ENCODE data around the gene EID1. TPM values are rescaled to one million over a fixed set of nuclear protein-coding genes. Genes with fewer than 3 reads are reported as not detected.
A peak's percentile ranks its signal among the peaks of the same experiment; 100 is the strongest.

EID1 gene
- total and polyA plus RNA-seq, 12 donors: 129 to 255 (median 220) TPM

DNA sequence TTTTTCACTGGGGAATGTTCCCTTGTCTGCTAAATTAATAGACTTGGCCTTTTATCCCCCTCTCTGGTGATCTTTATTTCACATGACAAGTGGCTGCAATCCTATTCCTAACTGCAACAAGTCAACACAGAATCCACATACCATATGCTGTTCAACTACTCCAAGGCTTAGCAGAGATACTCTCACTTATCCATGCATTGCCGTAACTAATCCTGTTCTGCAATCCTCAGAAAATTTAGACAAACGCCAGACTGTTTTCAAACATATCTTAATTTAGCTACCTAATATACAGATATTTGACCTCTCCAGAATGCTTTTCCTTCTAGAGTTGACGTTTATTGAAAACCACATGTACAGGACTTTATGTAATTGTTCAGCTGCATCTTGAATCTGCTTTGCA lies 37.9 kb downstream of the EID1 start:
- Histone ChIP-seq H3K4me3 (no peak overlapping the region), H3K9me3 (peaks cover 0 to 4% (median 0%) of the 10 kb centered on the region in 11 donors), H3K27me3 (peaks cover 0 to 4% (median 0%) of the 10 kb centered on the region in 7 donors), H3K36me3 (no peaks in the 10 kb centered on the region), H3K4me1 (no peaks in the 10 kb centered on the region), H3K27ac (no peak overlapping the region)
- intact Hi-C loops (cut with DNase I): no loop called here
- TF ChIP-seq, protein P1, sequence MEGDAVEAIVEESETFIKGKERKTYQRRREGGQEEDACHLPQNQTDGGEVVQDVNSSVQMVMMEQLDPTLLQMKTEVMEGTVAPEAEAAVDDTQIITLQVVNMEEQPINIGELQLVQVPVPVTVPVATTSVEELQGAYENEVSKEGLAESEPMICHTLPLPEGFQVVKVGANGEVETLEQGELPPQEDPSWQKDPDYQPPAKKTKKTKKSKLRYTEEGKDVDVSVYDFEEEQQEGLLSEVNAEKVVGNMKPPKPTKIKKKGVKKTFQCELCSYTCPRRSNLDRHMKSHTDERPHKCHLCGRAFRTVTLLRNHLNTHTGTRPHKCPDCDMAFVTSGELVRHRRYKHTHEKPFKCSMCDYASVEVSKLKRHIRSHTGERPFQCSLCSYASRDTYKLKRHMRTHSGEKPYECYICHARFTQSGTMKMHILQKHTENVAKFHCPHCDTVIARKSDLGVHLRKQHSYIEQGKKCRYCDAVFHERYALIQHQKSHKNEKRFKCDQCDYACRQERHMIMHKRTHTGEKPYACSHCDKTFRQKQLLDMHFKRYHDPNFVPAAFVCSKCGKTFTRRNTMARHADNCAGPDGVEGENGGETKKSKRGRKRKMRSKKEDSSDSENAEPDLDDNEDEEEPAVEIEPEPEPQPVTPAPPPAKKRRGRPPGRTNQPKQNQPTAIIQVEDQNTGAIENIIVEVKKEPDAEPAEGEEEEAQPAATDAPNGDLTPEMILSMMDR (IDR thresholded peaks at IDR 0.05): no peak
- DNase-seq (no peak), ATAC-seq (no peak)
- 68 to 76% methylated on average over 3 of the region's 3 CpGs for WGBS, 2 donors

DNA sequence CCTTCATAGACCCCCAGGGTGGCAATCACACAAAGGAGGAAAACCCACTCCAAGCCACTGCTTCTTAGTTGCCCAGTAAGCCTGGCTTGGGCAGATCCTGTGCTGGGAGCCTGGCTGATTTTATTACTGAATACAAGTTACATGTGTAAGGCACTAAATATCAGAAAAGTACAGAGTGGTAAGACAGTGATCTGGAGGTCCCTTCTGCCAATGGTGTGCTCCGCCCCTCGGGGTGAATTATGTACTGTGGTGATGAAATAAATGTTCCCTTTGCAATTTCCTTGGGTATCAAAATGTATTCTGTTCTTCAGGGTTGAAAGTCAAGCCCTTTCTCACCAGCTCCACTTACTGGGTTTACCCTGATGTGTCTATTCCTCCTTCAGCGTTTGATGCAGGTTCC lies 38.8 kb downstream of the EID1 start:
- Histone ChIP-seq H3K4me3 (no peak overlapping the region), H3K9me3 (peaks cover 0 to 4% (median 0%) of the 10 kb centered on the region in 11 donors), H3K4me1 (no peaks in the 10 kb centered on the region), H3K27me3 (peaks cover 0 to 4% (median 0%) of the 10 kb centered on the region in 7 donors), H3K27ac (no peak overlapping the region), H3K36me3 (no peaks in the 10 kb centered on the region)
- WGBS, 2 donors: 84 to 90% methylated on average over 3 of the region's 3 CpGs
- ATAC-seq (no peak), DNase-seq (no peak)
- intact Hi-C loops (cut with DNase I): no loop called here
- TF ChIP-seq, protein P1 (IDR thresholded peaks at IDR 0.05): no peak

DNA sequence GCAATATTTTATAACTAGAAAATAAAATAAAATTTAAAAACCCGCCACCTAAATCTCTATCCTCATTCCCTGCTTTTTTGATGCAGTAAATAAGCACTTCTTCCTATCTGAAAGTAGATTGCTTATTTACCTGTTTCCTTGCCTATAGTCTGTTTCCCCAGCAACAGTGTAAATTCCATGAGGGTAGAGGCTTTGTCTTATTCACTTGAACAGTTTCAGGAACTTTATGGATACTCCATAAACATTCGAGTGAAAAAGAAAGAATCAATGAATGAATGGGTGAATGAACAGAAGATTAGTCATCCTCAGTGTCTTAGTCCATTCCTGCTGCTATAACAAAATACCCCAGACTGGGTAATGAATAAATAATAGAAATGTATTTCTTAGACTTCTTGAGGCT lies 44.1 kb downstream of the EID1 start:
- intact Hi-C loops (cut with DNase I): no loop called here
- no peak for DNase-seq
- WGBS, 2 donors: 94% methylated on average over 2 of the region's 2 CpGs
- H3K27me3 ChIP-seq: peaks cover 0 to 4% (median 0%) of the 10 kb centered on the region in 7 donors
- peaks cover 0 to 7% (median 0%) of the 10 kb centered on the region in 9 donors for H3K4me1 ChIP-seq
- H3K4me3 ChIP-seq: no peak overlapping the region
- no peak for ATAC-seq
- no peak overlapping the region for H3K27ac ChIP-seq
- H3K9me3 ChIP-seq: no peaks in the 10 kb centered on the region
- H3K36me3 ChIP-seq: no peaks in the 10 kb centered on the region
- TF ChIP-seq, protein P1 (IDR thresholded peaks at IDR 0.05): no peak

DNA sequence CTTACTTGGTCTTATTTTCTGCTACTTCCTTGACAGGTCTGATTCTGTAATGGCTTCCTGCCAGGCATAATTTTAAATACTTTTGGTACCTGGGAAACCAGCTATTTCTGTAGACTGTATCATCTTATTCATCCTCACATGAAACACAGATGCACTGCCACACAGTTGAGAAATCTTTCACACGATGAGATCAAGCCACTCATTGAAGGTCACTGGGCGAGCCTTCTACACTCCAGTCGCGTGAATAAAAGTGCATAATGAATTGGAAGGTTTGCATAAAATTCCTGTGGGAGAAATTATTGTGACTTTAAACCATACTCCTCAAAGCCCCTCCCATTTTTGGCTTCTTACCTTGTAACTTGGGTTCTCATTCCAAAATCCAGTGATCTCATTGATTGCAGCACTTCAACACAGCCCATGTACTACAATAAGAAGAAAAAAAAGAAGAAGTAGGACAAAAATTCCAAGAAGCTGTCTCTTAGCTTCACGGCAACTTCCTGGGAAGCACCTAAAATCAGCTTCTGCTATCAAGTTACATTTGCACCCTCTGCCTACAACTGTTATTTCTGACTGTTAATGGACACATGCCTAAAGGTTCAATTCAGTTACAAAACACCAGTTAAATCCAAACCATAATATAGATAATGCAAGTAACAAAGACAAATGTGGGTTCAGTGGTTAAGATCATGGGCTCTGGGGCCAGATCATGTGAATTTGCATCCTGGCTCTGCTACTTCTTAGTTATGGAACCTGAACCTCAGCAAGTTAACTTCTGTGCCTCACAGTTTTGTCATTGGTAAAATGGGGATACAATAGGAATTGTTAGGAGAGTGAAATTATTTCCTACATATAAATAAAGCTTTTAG lies 46.8 kb downstream of the EID1 start:
- H3K4me3 ChIP-seq: no peak overlapping the region
- intact Hi-C loops (cut with DNase I): loop anchor here in 1 of 10 donors (5.0 kb wide), 1 partner anchor 1052 kb away; no protein-coding TSS in a partner anchor
- H3K4me1 ChIP-seq: peaks cover 0 to 7% (median 0%) of the 10 kb centered on the region in 9 donors
- DNase-seq (no peak), ATAC-seq (peak in 1 of 8 donors; percentile 56)
- no peak overlapping the region for H3K27ac ChIP-seq
- H3K36me3 ChIP-seq: no peaks in the 10 kb centered on the region
- TF ChIP-seq, protein P1 (IDR thresholded peaks at IDR 0.05): no peak
- H3K27me3 ChIP-seq: no peaks in the 10 kb centered on the region
- WGBS, 2 donors: 84 to 85% methylated on average over 5 of the region's 5 CpGs
- H3K9me3 ChIP-seq: no peaks in the 10 kb centered on the region
